Osteoblast (primary cell): ENCODE data around the gene DCDC2C. TPM values are rescaled to one million over a fixed set of nuclear protein-coding genes. Genes with fewer than 3 reads are reported as not detected.

Experiments used
- DNase-seq: peaks from one replicate; pipeline ENCODE4 v3.0.0; 2011; ENCODE audit warnings: low spot score, mixed read lengths; ENCODE audit not compliant: insufficient read length; ENCODE audit errors: missing footprints
- H2AFZ ChIP-seq: 2 replicates; pipeline ENCODE4 v1.6.0; 2011; ENCODE audit warnings: mild to moderate bottlenecking, low read length
- H3K27ac ChIP-seq: 2 replicates; pipeline ENCODE4 v1.5.1; 2011; ENCODE audit warnings: mild to moderate bottlenecking, low read depth, low read length, moderate library complexity
- H3K27me3 ChIP-seq: 2 replicates; pipeline ENCODE4 v1.6.0; 2012; ENCODE audit warnings: mild to moderate bottlenecking, control low read depth, inconsistent platforms, low read length, moderate library complexity; ENCODE audit not compliant: insufficient read depth
- H3K36me3 ChIP-seq: 2 replicates; pipeline ENCODE4 v1.5.1; 2011; ENCODE audit warnings: mild to moderate bottlenecking, low read length, control low read depth, moderate library complexity; ENCODE audit not compliant: insufficient read depth
- H3K4me1 ChIP-seq: 2 replicates; pipeline ENCODE4 v1.5.1; 2011; ENCODE audit warnings: mild to moderate bottlenecking, low read length, control low read depth, moderate library complexity; ENCODE audit not compliant: insufficient read depth
- H3K4me2 ChIP-seq: 2 replicates; pipeline ENCODE4 v1.6.0; 2011; ENCODE audit warnings: mild to moderate bottlenecking, low read length; ENCODE audit not compliant: insufficient read depth
- H3K4me3 ChIP-seq: fragments of 200-600 bp; sonication (generic); 3 replicates; pipeline ENCODE4 v1.5.1; 2012; ENCODE audit warnings: mild to moderate bottlenecking, low read length, inconsistent platforms; ENCODE audit not compliant: insufficient read depth
- H3K79me2 ChIP-seq: 2 replicates; pipeline ENCODE4 v1.6.0; 2012; ENCODE audit warnings: mild to moderate bottlenecking, low read length, control low read depth, inconsistent platforms; ENCODE audit not compliant: insufficient read depth
- H3K9me3 ChIP-seq: 2 replicates; pipeline ENCODE4 v1.5.1; 2011; ENCODE audit warnings: low read depth, low read length, control low read depth
- H4K20me1 ChIP-seq: 2 replicates; pipeline ENCODE4 v1.6.0; 2012; ENCODE audit warnings: mild to moderate bottlenecking, low read length, control low read depth; ENCODE audit not compliant: insufficient read depth
- CTCF ChIP-seq: IDR thresholded peaks from 2 replicates; pipeline ENCODE4 v1.5.1; 2011; ENCODE audit warnings: mild to moderate bottlenecking, low read depth, low read length, moderate library complexity; ENCODE audit errors: extremely low read depth
- total RNA-seq: library from RNA; depleted of rRNA; stranded (reverse); fragments of >200 nt; gene quantifications from 2 replicates; pipeline ENCODE4 v1.2.3, GENCODE V29; 2012

The DCDC2C gene
- total RNA-seq, 1 donor = not detected

- no peaks in the 10 kb centered on the region for H3K36me3 ChIP-seq
- no peak overlapping the region for H3K4me2 ChIP-seq
- no peak overlapping the region for H3K27ac ChIP-seq
- DNase-seq = no peak
- H3K79me2 ChIP-seq = no peaks in the 10 kb centered on the region
- H3K9me3 ChIP-seq = no peaks in the 10 kb centered on the region
- H3K4me1 ChIP-seq = no peaks in the 10 kb centered on the region
- no peak for TF ChIP-seq CTCF
- no peaks in the 10 kb centered on the region for H4K20me1 ChIP-seq
- H3K4me3 ChIP-seq = no peak overlapping the region
- no peaks in the 10 kb centered on the region for H3K27me3 ChIP-seq
- no peak overlapping the region for H2AFZ ChIP-seq
Measured at GRCh38 chr2:3840611-3841155, 137.3 kb downstream of the DCDC2C start.

- no peaks in the 10 kb centered on the region for H4K20me1 ChIP-seq
- H2AFZ ChIP-seq = no peak overlapping the region
- H3K36me3 ChIP-seq = no peaks in the 10 kb centered on the region
- no peak for TF ChIP-seq CTCF
- H3K4me2 ChIP-seq = no peak overlapping the region
- no peaks in the 10 kb centered on the region for H3K9me3 ChIP-seq
- H3K27me3 ChIP-seq = no peaks in the 10 kb centered on the region
- H3K4me1 ChIP-seq = no peaks in the 10 kb centered on the region
- H3K27ac ChIP-seq = no peak overlapping the region
- H3K79me2 ChIP-seq = no peaks in the 10 kb centered on the region
- no peak overlapping the region for H3K4me3 ChIP-seq
- DNase-seq = no peak
Measured at GRCh38 chr2:3847397-3848052, 144.2 kb downstream of the DCDC2C start.

GRCh38 chr2:3848776-3849175 lies 145.4 kb downstream of the DCDC2C start:
- DNase-seq = no peak
- no peak for TF ChIP-seq CTCF
- Histone ChIP-seq H3K27ac (no peak overlapping the region), H4K20me1 (no peaks in the 10 kb centered on the region), H3K79me2 (no peaks in the 10 kb centered on the region), H3K4me2 (no peak overlapping the region), H3K36me3 (no peaks in the 10 kb centered on the region), H3K27me3 (no peaks in the 10 kb centered on the region), H3K9me3 (no peaks in the 10 kb centered on the region), H3K4me3 (no peak overlapping the region), H3K4me1 (no peaks in the 10 kb centered on the region), H2AFZ (no peak overlapping the region)

GRCh38 chr2:3849213-3849612 lies 145.8 kb downstream of the DCDC2C start:
- no peak for TF ChIP-seq CTCF
- H3K9me3 ChIP-seq = no peaks in the 10 kb centered on the region
- no peaks in the 10 kb centered on the region for H3K4me1 ChIP-seq
- no peak overlapping the region for H3K4me2 ChIP-seq
- no peaks in the 10 kb centered on the region for H3K27me3 ChIP-seq
- no peak overlapping the region for H3K27ac ChIP-seq
- H3K79me2 ChIP-seq = no peaks in the 10 kb centered on the region
- H3K36me3 ChIP-seq = no peaks in the 10 kb centered on the region
- no peaks in the 10 kb centered on the region for H4K20me1 ChIP-seq
- no peak overlapping the region for H2AFZ ChIP-seq
- H3K4me3 ChIP-seq = no peak overlapping the region
- no peak for DNase-seq
